Frontal cortex (tissue), 4 donors: ENCODE data around the gene PDIA2. TPM values are rescaled to one million over a fixed set of nuclear protein-coding genes. Genes with fewer than 3 reads are reported as not detected.

Source experiments
- DNase-seq, 2 donors: peaks; one replicate each; pipeline ENCODE4 v3.0.0; 2012; ENCODE audit warnings: low spot score in 2 of 2
- FAIRE-seq: peaks from 2 replicates; lab custom pipeline; 2012; peaks lifted over from hg19 to GRCh38; lab: Jason Lieb, UNC
- total RNA-seq: library from RNA; depleted of rRNA; stranded (reverse); fragments of >200 nt; gene quantifications from one replicate; pipeline ENCODE4 v1.2.3, GENCODE V29; 2014
- donor health status: control.
- donor health status: control.
- donor health status: control.

Gene PDIA2
- total RNA-seq, 1 donor from 2014 or later: 11.4 TPM

GRCh38 chr16:278863-279366, 4.0 kb upstream of the PDIA2 start:
- FAIRE-seq: no peak
- no peak for DNase-seq

- peak in 1 of 2 donors; percentile 29 for DNase-seq
- no peak for FAIRE-seq
These were observed 3.4 kb upstream of the PDIA2 start for GRCh38 chr16:279531-279930.

GRCh38 chr16:280005-280460, 2.9 kb upstream of the PDIA2 start:
- no peak for DNase-seq
- FAIRE-seq: no peak

- FAIRE-seq (no peak), DNase-seq (peak; percentile 59)
These were observed 2.4 kb upstream of the PDIA2 start, which contains the start of gene ARHGDIG for GRCh38 chr16:280552-280951. Gene ARHGDIG, plus strand, starts transcription at chr16:280591. Its CDS starts 90 bp downstream, at chr16:280681.

- FAIRE-seq: no peak
- peak in 1 of 2 donors; percentile 28 for DNase-seq
These were observed 1.8 kb upstream of the PDIA2 start for GRCh38 chr16:280991-281659.

GRCh38 chr16:281660-282255, 1.2 kb upstream of the PDIA2 start:
- no peak for FAIRE-seq
- peak in 1 of 2 donors; percentile 36 for DNase-seq

GRCh38 chr16:282491-282890, 473 bp upstream of the PDIA2 start:
- FAIRE-seq (no peak), DNase-seq (peak in 1 of 2 donors; percentile 26)

- FAIRE-seq (no peak), DNase-seq (no peak)
These were observed 1.5 kb downstream of the PDIA2 start for GRCh38 chr16:284204-285120.

GRCh38 chr16:285146-286055, 2.4 kb downstream of the PDIA2 start:
- no peak for DNase-seq
- no peak for FAIRE-seq

- DNase-seq: peak in 1 of 2 donors; percentile 29
- FAIRE-seq: no peak
These were observed 3.7 kb downstream of the PDIA2 start for GRCh38 chr16:286491-287297.

GRCh38 chr16:287298-287811, 4.4 kb downstream of the PDIA2 start:
- peak in 1 of 2 donors; percentile 24 for DNase-seq
- FAIRE-seq: no peak

GRCh38 chr16:287981-288920, 5.3 kb downstream of the PDIA2 start:
- DNase-seq (no peak), FAIRE-seq (no peak)

GRCh38 chr16:289395-289997, 6.5 kb downstream of the PDIA2 start:
- no peak for DNase-seq
- no peak for FAIRE-seq

GRCh38 chr16:290015-290680, 7.2 kb downstream of the PDIA2 start:
- no peak for FAIRE-seq
- DNase-seq: no peak

GRCh38 chr16:290681-291405, 7.9 kb downstream of the PDIA2 start:
- no peak for FAIRE-seq

GRCh38 chr16:291539-291938, 8.6 kb downstream of the PDIA2 start:
- DNase-seq (no peak), FAIRE-seq (no peak)

More at GRCh38 chr16:290681-291405, 7.9 kb downstream of the PDIA2 start:
- DNase-seq: no peak
